HG03558 (cell line): ENCODE results near the gene GBP3.
"Not testable (repeated sequence)": the region's sequence is repeated elsewhere in the genome, so short reads cannot be mapped to it uniquely, and the experiment has no call there.

Source experiments
- ATAC-seq: cut with Tn5 transposase; IDR thresholded peaks from one replicate; pipeline ENCODE4 v1.9.1; 2021; ENCODE audit warnings: moderate number of reproducible peaks; ENCODE audit not compliant: unreplicated experiment; ENCODE audit errors: extremely low read depth

GBP3 gene

GRCh38 chr1:88981506-88981905 is 41.2 kb downstream of the GBP3 start:
- ATAC-seq: not testable (repeated sequence)

- ATAC-seq: no peak
Observed at GRCh38 chr1:88980870-88981269, 41.8 kb downstream of the GBP3 start.

- no peak for ATAC-seq
Observed at GRCh38 chr1:88979749-88980116, 42.9 kb downstream of the GBP3 start.

DNA sequence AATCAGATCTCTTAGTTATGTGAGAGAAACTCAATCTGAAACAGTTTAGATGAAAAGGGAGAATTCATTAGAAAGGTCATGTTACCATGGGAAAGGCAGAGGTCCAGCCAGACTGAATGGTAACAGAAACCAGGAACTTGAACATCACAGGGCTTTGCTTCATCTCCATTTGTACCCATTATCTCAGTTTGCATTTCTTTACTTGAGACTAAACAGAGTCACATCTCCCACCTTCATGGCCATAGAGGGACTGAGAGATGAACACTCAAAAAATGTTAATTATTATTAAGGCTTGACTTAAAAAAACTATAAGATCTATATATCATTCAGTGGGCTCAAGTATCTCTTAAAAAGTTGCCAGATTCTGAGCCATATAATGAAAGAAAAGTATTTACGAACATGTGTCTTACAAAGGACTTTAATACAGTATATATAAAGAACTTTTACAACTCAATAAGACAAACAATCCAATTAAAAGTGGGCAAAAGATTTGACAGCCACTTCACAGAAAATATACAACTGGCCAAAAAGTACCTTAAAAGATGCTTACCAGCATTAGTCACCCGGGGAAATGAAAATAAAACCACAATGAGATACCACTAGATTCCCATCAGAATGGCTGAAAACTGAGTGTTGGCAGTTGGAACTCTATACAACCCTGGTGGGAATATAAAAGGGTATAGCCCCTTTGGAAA is 43.5 kb downstream of the GBP3 start:
- ATAC-seq: no peak

GRCh38 chr1:88976235-88976634 is 46.4 kb downstream of the GBP3 start:
- no peak for ATAC-seq

- ATAC-seq: not testable (repeated sequence)
Observed at GRCh38 chr1:88974616-88975172, 48.0 kb downstream of the GBP3 start.

GRCh38 chr1:88973520-88974137 is 49.0 kb downstream of the GBP3 start:
- no peak for ATAC-seq

GRCh38 chr1:88961647-88962275 is 60.9 kb downstream of the GBP3 start:
- ATAC-seq: no peak

GRCh38 chr1:88961081-88961480 is 61.6 kb downstream of the GBP3 start:
- ATAC-seq: no peak
